Activated gamma-delta T cell treated with Interleukin-2 at 50 U/mL for 16 hours (primary cell): ENCODE measurements around the gene IGFBP7.

ENCODE experiments used
- DNase-seq: peaks from one replicate; pipeline ENCODE4 v3.0.0-alpha.2; 2020

Gene IGFBP7

GRCh38 chr4:57127361-57127760 is 17.2 kb upstream of the IGFBP7 start:
- no peak for DNase-seq

GRCh38 chr4:57125996-57126395 is 15.8 kb upstream of the IGFBP7 start:
- no peak for DNase-seq

- no peak for DNase-seq
Observed at GRCh38 chr4:57124145-57124544, 14.0 kb upstream of the IGFBP7 start.

- no peak for DNase-seq
Observed at GRCh38 chr4:57122959-57123358, 12.8 kb upstream of the IGFBP7 start.

GRCh38 chr4:57119054-57119651 is 9.0 kb upstream of the IGFBP7 start:
- no peak for DNase-seq

- no peak for DNase-seq
Observed at GRCh38 chr4:57117491-57117890, 7.3 kb upstream of the IGFBP7 start.

GRCh38 chr4:57116245-57116644 is 6.1 kb upstream of the IGFBP7 start:
- DNase-seq: no peak

GRCh38 chr4:57114973-57115372 is 4.8 kb upstream of the IGFBP7 start:
- DNase-seq: no peak

GRCh38 chr4:57113870-57114269 is 3.7 kb upstream of the IGFBP7 start:
- DNase-seq: no peak

GRCh38 chr4:57110640-57111511 is 691 bp upstream of the IGFBP7 start:
- DNase-seq: no peak

GRCh38 chr4:57109411-57109846 is 756 bp downstream of the IGFBP7 start:
- DNase-seq: no peak

- DNase-seq: no peak
Observed at GRCh38 chr4:57106181-57106580, 4.0 kb downstream of the IGFBP7 start.

- DNase-seq: no peak
Observed at GRCh38 chr4:57104706-57105560, 5.3 kb downstream of the IGFBP7 start.

GRCh38 chr4:57103051-57103450 is 7.1 kb downstream of the IGFBP7 start:
- DNase-seq: no peak

GRCh38 chr4:57102050-57102624 is 8.0 kb downstream of the IGFBP7 start:
- no peak for DNase-seq

GRCh38 chr4:57100979-57101651 is 9.1 kb downstream of the IGFBP7 start:
- DNase-seq: no peak

- DNase-seq: no peak
Observed at GRCh38 chr4:57099363-57099762, 10.8 kb downstream of the IGFBP7 start.

- DNase-seq: no peak
Observed at GRCh38 chr4:57098941-57099340, 11.2 kb downstream of the IGFBP7 start.

GRCh38 chr4:57098415-57098814 is 11.8 kb downstream of the IGFBP7 start:
- DNase-seq: no peak

- no peak for DNase-seq
Observed at GRCh38 chr4:57097711-57098110, 12.5 kb downstream of the IGFBP7 start.

GRCh38 chr4:57095956-57096355 is 14.2 kb downstream of the IGFBP7 start:
- DNase-seq: no peak

- DNase-seq: no peak
Observed at GRCh38 chr4:57095245-57095644, 14.9 kb downstream of the IGFBP7 start.

GRCh38 chr4:57094832-57095223 is 15.4 kb downstream of the IGFBP7 start:
- no peak for DNase-seq
